Measurements from ENCODE around the gene ERICH6B. TPM values are rescaled to one million over a fixed set of nuclear protein-coding genes. Genes with fewer than 3 reads are reported as not detected.

ERICH6B gene
- total RNA-seq, 4 donors from 2014 or later = not detected

GRCh38 chr13:45548281-45548680, 67.3 kb downstream of the ERICH6B start:
- intact Hi-C loops (cut with DNase I) = no loop called here

GRCh38 chr13:45546410-45546765, 69.2 kb downstream of the ERICH6B start:
- Histone ChIP-seq H3K4me3 (no peak overlapping the region), H3K36me3 (no peaks in the 10 kb centered on the region), H3K4me1 (no peaks in the 10 kb centered on the region), H3K27me3 (peaks cover 0 to 8% (median 0%) of the 10 kb centered on the region in 4 donors), H3K27ac (replicated peaks in 1 of 4) (no peak overlapping the region), H3K9me3 (no peaks in the 10 kb centered on the region)
- intact Hi-C loops (cut with DNase I) = no loop called here
- no peak for TF ChIP-seq EP300 (IDR thresholded peaks at IDR 0.05)
- TF ChIP-seq POLR2AphosphoS5 (IDR thresholded peaks at IDR 0.05) = no peak
- TF ChIP-seq, protein P1, sequence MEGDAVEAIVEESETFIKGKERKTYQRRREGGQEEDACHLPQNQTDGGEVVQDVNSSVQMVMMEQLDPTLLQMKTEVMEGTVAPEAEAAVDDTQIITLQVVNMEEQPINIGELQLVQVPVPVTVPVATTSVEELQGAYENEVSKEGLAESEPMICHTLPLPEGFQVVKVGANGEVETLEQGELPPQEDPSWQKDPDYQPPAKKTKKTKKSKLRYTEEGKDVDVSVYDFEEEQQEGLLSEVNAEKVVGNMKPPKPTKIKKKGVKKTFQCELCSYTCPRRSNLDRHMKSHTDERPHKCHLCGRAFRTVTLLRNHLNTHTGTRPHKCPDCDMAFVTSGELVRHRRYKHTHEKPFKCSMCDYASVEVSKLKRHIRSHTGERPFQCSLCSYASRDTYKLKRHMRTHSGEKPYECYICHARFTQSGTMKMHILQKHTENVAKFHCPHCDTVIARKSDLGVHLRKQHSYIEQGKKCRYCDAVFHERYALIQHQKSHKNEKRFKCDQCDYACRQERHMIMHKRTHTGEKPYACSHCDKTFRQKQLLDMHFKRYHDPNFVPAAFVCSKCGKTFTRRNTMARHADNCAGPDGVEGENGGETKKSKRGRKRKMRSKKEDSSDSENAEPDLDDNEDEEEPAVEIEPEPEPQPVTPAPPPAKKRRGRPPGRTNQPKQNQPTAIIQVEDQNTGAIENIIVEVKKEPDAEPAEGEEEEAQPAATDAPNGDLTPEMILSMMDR (IDR thresholded peaks at IDR 0.05) = no peak
- TF ChIP-seq POLR2A (IDR thresholded peaks at IDR 0.05; ENCODE audit: low read depth) = no peak
- DNase-seq (ENCODE audit: extremely low spot score) = peak; percentile 37
- 88% methylated on average over 8 of the region's 8 CpGs for WGBS

More at GRCh38 chr13:45548281-45548680, 67.3 kb downstream of the ERICH6B start:
- no peak overlapping the region for H3K4me3 ChIP-seq
- 53% methylated on average over 6 of the region's 6 CpGs for WGBS
- no peaks in the 10 kb centered on the region for H3K4me1 ChIP-seq
- H3K36me3 ChIP-seq = no peaks in the 10 kb centered on the region
- peaks cover 0 to 8% (median 0%) of the 10 kb centered on the region in 4 donors for H3K27me3 ChIP-seq
- H3K9me3 ChIP-seq = no peaks in the 10 kb centered on the region
- TF ChIP-seq POLR2AphosphoS5 (IDR thresholded peaks at IDR 0.05) = no peak
- TF ChIP-seq EP300 (IDR thresholded peaks at IDR 0.05) = no peak
- no peak overlapping the region for H3K27ac ChIP-seq (replicated peaks in 1 of 4)
- DNase-seq (ENCODE audit: extremely low spot score) = peak; percentile 55

DNA sequence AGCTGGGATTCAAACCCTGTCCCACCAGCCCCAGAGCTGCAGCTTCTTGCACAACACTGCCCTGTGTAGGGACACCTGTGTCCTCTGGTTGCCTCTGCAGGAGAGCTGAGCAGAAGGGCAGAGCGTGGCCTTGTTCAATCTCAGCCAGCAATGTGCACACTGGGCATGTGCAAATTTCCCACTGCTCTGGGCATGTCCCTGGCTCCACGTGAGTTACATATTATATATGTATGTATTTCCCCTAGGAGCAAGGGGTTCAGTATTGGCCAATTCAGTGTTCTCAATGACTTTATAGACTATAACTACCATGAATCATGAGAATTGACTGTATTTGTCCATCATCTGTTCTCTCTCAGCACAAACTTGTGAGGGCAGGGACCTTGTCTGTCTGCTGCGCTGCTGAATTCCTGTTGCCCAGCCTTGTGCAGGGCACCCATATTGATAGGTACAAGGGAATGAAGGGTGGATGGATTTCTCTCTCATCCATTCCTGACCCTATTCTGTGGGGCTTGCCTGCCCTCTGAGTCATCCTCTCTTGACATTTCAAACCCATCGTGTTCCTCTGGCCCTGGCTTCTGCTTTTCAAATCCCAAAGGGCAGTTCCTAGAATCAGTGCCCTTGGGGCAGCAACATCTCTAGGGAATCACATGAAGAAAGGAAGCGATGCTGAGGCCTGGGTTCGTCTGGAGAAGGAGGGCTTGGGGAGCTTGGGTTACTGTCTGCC, 69.7 kb downstream of the ERICH6B start:
- intact Hi-C loops (cut with DNase I) = no loop called here
- H3K4me1 ChIP-seq = no peaks in the 10 kb centered on the region
- no peak overlapping the region for H3K27ac ChIP-seq (replicated peaks in 1 of 4)
- no peaks in the 10 kb centered on the region for H3K9me3 ChIP-seq
- H3K4me3 ChIP-seq = no peak overlapping the region
- 79% methylated on average over 6 of the region's 6 CpGs for WGBS
- peaks cover 0 to 8% (median 0%) of the 10 kb centered on the region in 4 donors for H3K27me3 ChIP-seq
- H3K36me3 ChIP-seq = no peaks in the 10 kb centered on the region
- DNase-seq (ENCODE audit: extremely low spot score) = peak; percentile 88
- TF ChIP-seq EP300 (IDR thresholded peaks at IDR 0.05) (no peak), POLR2AphosphoS5 (IDR thresholded peaks at IDR 0.05) (no peak), POLR2A (IDR thresholded peaks at IDR 0.05; ENCODE audit: low read depth) (no peak)
- TF ChIP-seq, protein P1 (IDR thresholded peaks at IDR 0.05) = no peak

GRCh38 chr13:45544520-45544919, 71.0 kb downstream of the ERICH6B start:
- 86% methylated on average over 2 of the region's 2 CpGs for WGBS
- Histone ChIP-seq H3K36me3 (no peaks in the 10 kb centered on the region), H3K9me3 (no peaks in the 10 kb centered on the region), H3K4me3 (no peak overlapping the region), H3K27me3 (peaks cover 0 to 8% (median 0%) of the 10 kb centered on the region in 4 donors), H3K4me1 (no peaks in the 10 kb centered on the region), H3K27ac (replicated peaks in 1 of 4) (no peak overlapping the region)
- DNase-seq (ENCODE audit: extremely low spot score) = peak; percentile 83
- TF ChIP-seq POLR2AphosphoS5 (IDR thresholded peaks at IDR 0.05) (no peak), POLR2A (IDR thresholded peaks at IDR 0.05; ENCODE audit: low read depth) (no peak), EP300 (IDR thresholded peaks at IDR 0.05) (no peak)
- intact Hi-C loops (cut with DNase I) = no loop called here

GRCh38 chr13:45542878-45543277, 72.7 kb downstream of the ERICH6B start:
- DNase-seq (ENCODE audit: extremely low spot score) = peak; percentile 77
- peaks cover 0 to 3% (median under 1%) of the 10 kb centered on the region in 4 donors for H3K36me3 ChIP-seq
- TF ChIP-seq POLR2A (IDR thresholded peaks at IDR 0.05; ENCODE audit: low read depth) (no peak), POLR2AphosphoS5 (IDR thresholded peaks at IDR 0.05) (no peak), EP300 (IDR thresholded peaks at IDR 0.05) (no peak)
- TF ChIP-seq, protein P1 (IDR thresholded peaks at IDR 0.05) = no peak
- no peaks in the 10 kb centered on the region for H3K4me1 ChIP-seq
- no peak overlapping the region for H3K27ac ChIP-seq (replicated peaks in 1 of 4)
- 97% methylated on average over 3 of the region's 5 CpGs for WGBS
- no peaks in the 10 kb centered on the region for H3K9me3 ChIP-seq
- no peak overlapping the region for H3K4me3 ChIP-seq
- no peaks in the 10 kb centered on the region for H3K27me3 ChIP-seq
- intact Hi-C loops (cut with DNase I) = no loop called here

Data from esophagus muscularis mucosa (tissue), 4 donors.